ENCODE data around the gene PTPN18. TPM values are rescaled to one million over a fixed set of nuclear protein-coding genes. Genes with fewer than 3 reads are reported as not detected.

Gene PTPN18
- total and polyA plus RNA-seq, 2 donors (not counting 1 experiment from before 2014, with no cell fraction given), result 91.0 to 102 TPM

DNA sequence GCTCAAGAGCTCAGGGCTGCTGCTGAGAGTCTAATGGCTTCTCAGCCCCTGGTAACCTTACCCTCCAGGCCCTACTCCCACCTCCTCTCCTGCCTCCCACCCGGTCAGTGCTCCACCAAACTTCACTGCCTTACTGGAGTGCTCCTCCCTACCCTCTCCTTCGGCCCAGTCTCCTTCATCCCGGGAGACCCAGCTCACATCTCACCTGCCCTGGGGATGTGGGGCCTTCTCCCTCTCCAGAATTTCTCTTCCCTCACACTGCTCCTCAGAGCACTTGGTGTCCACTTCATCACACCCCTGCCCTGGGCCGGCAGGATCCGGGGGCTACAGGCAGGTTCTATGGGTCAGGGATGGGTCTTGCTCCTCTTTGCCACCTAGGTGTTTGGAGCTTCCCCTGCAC lies 21.6 kb downstream of the PTPN18 start:
- peaks cover 52% of the 10 kb centered on the region for H4K20me1 ChIP-seq (ENCODE audit: control insufficient read depth, insufficient read depth, low read length, poor library complexity, severe bottlenecking)
- peaks cover 47 to 84% of the 10 kb centered on the region in 2 donors for H3K4me1 ChIP-seq (ENCODE audit: control insufficient read depth in 2 of 2, insufficient read depth in 2 of 2, low read length in 2 of 2)
- TF ChIP-seq, protein P1, sequence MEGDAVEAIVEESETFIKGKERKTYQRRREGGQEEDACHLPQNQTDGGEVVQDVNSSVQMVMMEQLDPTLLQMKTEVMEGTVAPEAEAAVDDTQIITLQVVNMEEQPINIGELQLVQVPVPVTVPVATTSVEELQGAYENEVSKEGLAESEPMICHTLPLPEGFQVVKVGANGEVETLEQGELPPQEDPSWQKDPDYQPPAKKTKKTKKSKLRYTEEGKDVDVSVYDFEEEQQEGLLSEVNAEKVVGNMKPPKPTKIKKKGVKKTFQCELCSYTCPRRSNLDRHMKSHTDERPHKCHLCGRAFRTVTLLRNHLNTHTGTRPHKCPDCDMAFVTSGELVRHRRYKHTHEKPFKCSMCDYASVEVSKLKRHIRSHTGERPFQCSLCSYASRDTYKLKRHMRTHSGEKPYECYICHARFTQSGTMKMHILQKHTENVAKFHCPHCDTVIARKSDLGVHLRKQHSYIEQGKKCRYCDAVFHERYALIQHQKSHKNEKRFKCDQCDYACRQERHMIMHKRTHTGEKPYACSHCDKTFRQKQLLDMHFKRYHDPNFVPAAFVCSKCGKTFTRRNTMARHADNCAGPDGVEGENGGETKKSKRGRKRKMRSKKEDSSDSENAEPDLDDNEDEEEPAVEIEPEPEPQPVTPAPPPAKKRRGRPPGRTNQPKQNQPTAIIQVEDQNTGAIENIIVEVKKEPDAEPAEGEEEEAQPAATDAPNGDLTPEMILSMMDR (IDR thresholded peaks at IDR 0.05), result no peak
- TF ChIP-seq EZH2 (IDR thresholded peaks at IDR 0.05; ENCODE audit: borderline replicate concordance, insufficient read depth, low read depth, low read length, poor library complexity, severe bottlenecking), result no peak
- Mint-ChIP-seq H3K9me3 (ENCODE audit: insufficient read depth) (no peaks in the 10 kb centered on the region), H3K4me1 (peaks cover 87% of the 10 kb centered on the region), H3K27ac (peak overlapping the region; percentile 91), H3K27me3 (no peaks in the 10 kb centered on the region), H3K4me3 (peak overlapping the region; percentile 81)
- H3K36me3 ChIP-seq (replicated peaks in 1 of 2; ENCODE audit: control extremely low read depth in 1 of 2, control insufficient read depth in 1 of 2, extremely low read depth in 1 of 2, insufficient read depth in 2 of 2, low read length in 1 of 2), result peaks cover 0 to 22% of the 10 kb centered on the region in 2 experiments
- no peak for DNase-seq
- intact Hi-C loops (cut with micrococcal nuclease), result no loop called here
- peak overlapping the region in 1 of 5 experiments; percentile 5 for H3K4me3 ChIP-seq (ENCODE audit: control extremely low read depth in 1 of 5, extremely low read depth in 1 of 5, insufficient read depth in 1 of 5, low read depth in 2 of 5, low read length in 4 of 5)
- POLR2A ChIA-PET, result interaction anchor here (0.6 to 3.0 kb wide), 5 partner anchors 9 to 36 kb away, joined by 3 to 12 read pairs (median 6); partner anchors contain the start of gene IMP4
- peak overlapping the region; percentile 49 for H3K4me2 ChIP-seq (replicated peaks; ENCODE audit: low read depth, low read length, poor library complexity, severe bottlenecking)
- peaks cover 61% of the 10 kb centered on the region for H3K79me2 ChIP-seq (ENCODE audit: control insufficient read depth, insufficient read depth, low read length)
- CTCF ChIA-PET, result interaction anchor here (1.1 to 6.7 kb wide), 4 partner anchors 12 to 35 kb away, joined by 3 to 61 read pairs (median 5); partner anchors contain the start of gene IMP4
- no peaks in the 10 kb centered on the region for H3K27me3 ChIP-seq (replicated peaks in 1 of 4; ENCODE audit: control extremely low read depth in 1 of 4, control insufficient read depth in 3 of 4, insufficient read depth in 4 of 4, low read length in 3 of 4)
- no peak for ATAC-seq (ENCODE audit: low read depth)
- WGBS (ENCODE audit: insufficient coverage), result 90% methylated on average over 5 of the region's 5 CpGs
- peak overlapping the region; percentile 66 to 67 for H3K27ac ChIP-seq (ENCODE audit: low read length in 2 of 2)
- H3K9me3 ChIP-seq (ENCODE audit: control extremely low read depth in 1 of 3, control insufficient read depth in 2 of 3, insufficient read depth in 1 of 3, low read length in 2 of 3), result peaks cover 0 to 3% (median 0%) of the 10 kb centered on the region in 3 donors
- peak overlapping the region; percentile 14 for H3K9ac ChIP-seq (ENCODE audit: low read length)
- H2AFZ ChIP-seq (ENCODE audit: insufficient read depth, low read depth, low read length, poor library complexity, severe bottlenecking), result no peak overlapping the region

DNA sequence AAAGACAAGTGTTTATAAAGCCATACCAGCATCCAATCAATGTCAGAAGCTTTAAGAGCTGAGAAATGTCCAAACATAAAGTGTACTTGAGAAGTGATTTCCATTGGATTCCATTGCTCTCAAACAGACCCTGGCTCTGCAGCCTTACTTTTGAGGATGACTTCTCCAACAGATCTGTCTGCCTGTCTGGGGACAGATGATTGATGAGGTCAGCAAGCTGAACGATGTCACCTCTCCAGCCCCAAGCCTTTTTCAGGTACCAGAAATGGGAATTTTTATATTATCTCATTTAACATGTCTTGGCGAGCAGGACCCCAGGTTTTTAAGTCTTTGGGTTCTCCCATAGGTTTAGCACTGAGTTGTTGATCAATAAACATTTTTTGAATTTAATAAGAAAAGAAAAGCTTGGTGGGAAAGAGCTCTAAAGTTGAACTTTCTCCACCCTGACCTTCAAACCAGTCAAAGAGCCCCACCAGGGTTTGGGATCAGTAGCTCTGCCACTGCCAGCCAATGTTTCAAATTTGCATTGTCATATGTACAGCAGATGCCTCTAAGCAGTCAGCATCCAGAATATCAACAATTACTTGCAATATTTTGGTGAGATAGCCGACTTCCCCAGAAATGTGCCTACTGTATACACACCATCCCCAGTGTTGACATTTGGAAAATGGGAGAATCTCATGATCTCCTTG lies 22.5 kb downstream of the PTPN18 start:
- ATAC-seq (ENCODE audit: low read depth), result no peak
- Histone ChIP-seq H3K4me3 (ENCODE audit: control extremely low read depth in 1 of 5, extremely low read depth in 1 of 5, insufficient read depth in 1 of 5, low read depth in 2 of 5, low read length in 4 of 5) (no peak overlapping the region), H3K79me2 (ENCODE audit: control insufficient read depth, insufficient read depth, low read length) (peaks cover 59% of the 10 kb centered on the region), H3K9ac (ENCODE audit: low read length) (no peak overlapping the region), H3K9me3 (ENCODE audit: control extremely low read depth in 1 of 3, control insufficient read depth in 2 of 3, insufficient read depth in 1 of 3, low read length in 2 of 3) (no peaks in the 10 kb centered on the region), H4K20me1 (ENCODE audit: control insufficient read depth, insufficient read depth, low read length, poor library complexity, severe bottlenecking) (peaks cover 44% of the 10 kb centered on the region), H3K4me2 (replicated peaks; ENCODE audit: low read depth, low read length, poor library complexity, severe bottlenecking) (no peak overlapping the region), H3K27me3 (replicated peaks in 1 of 4; ENCODE audit: control extremely low read depth in 1 of 4, control insufficient read depth in 3 of 4, insufficient read depth in 4 of 4, low read length in 3 of 4) (no peaks in the 10 kb centered on the region), H3K27ac (ENCODE audit: low read length in 2 of 2) (no peak overlapping the region), H2AFZ (ENCODE audit: insufficient read depth, low read depth, low read length, poor library complexity, severe bottlenecking) (no peak overlapping the region), H3K36me3 (replicated peaks in 1 of 2; ENCODE audit: control extremely low read depth in 1 of 2, control insufficient read depth in 1 of 2, extremely low read depth in 1 of 2, insufficient read depth in 2 of 2, low read length in 1 of 2) (peaks cover 0 to 22% of the 10 kb centered on the region in 2 experiments), H3K4me1 (ENCODE audit: control insufficient read depth in 2 of 2, insufficient read depth in 2 of 2, low read length in 2 of 2) (peaks cover 40 to 75% of the 10 kb centered on the region in 2 donors)
- H3K4me3 Mint-ChIP-seq, result no peak overlapping the region
- DNase-seq, result no peak
- POLR2A ChIA-PET, result interaction anchor here (3.0 kb wide), 1 partner anchor 35 kb away, joined by 12 read pairs; the partner anchor contains the start of gene IMP4
- CTCF ChIA-PET, result interaction anchor here (1.5 to 6.7 kb wide), 3 partner anchors 9 to 36 kb away, joined by 4 to 61 read pairs (median 5); partner anchors contain the start of gene IMP4
- TF ChIP-seq, protein P1 (IDR thresholded peaks at IDR 0.05), result no peak
- TF ChIP-seq EZH2 (IDR thresholded peaks at IDR 0.05; ENCODE audit: borderline replicate concordance, insufficient read depth, low read depth, low read length, poor library complexity, severe bottlenecking), result no peak
- H3K27ac Mint-ChIP-seq, result peak overlapping the region; percentile 91
- intact Hi-C loops (cut with micrococcal nuclease), result no loop called here
- H3K27me3 Mint-ChIP-seq, result no peaks in the 10 kb centered on the region
- H3K9me3 Mint-ChIP-seq (ENCODE audit: insufficient read depth), result no peaks in the 10 kb centered on the region
- no CpG with 5 or more reads among the region's 3 CpGs for WGBS (ENCODE audit: insufficient coverage)
- peaks cover 89% of the 10 kb centered on the region for H3K4me1 Mint-ChIP-seq
